Stimulated activated CD4-positive, alpha-beta T cell treated with anti-CD3 and anti-CD28 coated beads, Interleukin-1b, Interleukin-23, amount 100 ng/mL, for 1 hour (primary cell): Measurements from ENCODE around the gene RTTN.

Source experiments
- DNase-seq, 2 donors: peaks; one replicate each; pipeline ENCODE4 v3.0.0-alpha.2; 2020; ENCODE audit warnings: low read depth in 2 of 2

The RTTN gene

GRCh38 chr18:70207181-70207580, 1.7 kb upstream of the RTTN start:
- no peak for DNase-seq

DNA sequence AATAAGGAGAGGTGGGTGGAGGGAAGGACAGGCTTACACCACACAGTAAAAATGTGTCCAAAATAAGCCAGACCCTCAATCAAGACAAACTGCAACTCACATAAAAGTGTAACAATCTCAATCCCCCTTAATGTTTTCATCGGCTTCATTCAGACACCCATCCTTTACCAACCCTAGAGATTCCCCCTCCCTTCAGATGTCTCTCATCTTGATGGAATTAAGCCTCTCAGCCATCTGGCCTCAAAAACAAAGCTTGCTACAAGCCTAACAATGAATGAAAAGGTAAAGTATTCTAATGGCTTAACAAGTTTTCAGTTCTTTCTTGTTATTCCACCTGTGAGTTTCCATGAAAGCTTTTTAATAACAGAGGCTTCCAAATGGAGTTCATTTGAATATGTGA, 5.2 kb downstream of the RTTN start:
- no peak for DNase-seq

DNA sequence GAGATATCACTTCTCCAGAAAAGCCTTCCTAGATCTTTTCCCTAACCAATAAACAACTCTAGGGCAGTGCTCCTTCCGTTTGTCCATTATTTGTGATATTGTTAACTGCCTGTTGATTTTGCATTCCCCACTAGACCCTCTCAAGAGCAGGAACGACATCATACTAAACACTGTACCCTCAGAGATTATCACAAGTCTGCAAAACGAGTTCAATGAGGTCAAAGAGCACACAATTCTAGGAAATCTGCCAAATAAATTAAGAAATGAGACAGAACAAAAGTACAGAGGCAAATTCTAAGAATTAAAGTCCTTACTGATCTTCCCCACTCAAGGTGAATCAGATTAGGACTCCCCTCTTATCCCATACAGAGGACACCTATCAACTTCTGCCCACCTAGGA, 7.6 kb downstream of the RTTN start:
- no peak for DNase-seq

DNA sequence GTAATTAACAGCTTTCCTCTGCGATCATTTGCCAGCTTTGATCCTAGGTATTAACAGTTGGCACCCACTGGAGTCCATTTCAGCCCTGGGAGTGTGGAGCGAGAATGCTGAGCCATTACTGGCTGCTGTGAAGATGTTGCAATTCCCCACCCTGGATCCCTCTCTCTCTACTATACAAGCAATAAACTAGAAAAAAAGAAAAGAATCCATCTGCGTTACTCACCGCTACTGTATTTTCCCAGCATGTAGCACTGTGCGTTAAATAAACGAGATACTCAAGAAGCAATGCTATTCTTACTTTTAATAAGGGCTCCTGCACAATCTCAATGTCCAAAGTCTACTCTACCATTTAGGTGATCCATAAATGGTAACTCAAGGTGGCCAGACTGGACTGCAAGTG, 8.5 kb downstream of the RTTN start:
- DNase-seq, result no peak

DNA sequence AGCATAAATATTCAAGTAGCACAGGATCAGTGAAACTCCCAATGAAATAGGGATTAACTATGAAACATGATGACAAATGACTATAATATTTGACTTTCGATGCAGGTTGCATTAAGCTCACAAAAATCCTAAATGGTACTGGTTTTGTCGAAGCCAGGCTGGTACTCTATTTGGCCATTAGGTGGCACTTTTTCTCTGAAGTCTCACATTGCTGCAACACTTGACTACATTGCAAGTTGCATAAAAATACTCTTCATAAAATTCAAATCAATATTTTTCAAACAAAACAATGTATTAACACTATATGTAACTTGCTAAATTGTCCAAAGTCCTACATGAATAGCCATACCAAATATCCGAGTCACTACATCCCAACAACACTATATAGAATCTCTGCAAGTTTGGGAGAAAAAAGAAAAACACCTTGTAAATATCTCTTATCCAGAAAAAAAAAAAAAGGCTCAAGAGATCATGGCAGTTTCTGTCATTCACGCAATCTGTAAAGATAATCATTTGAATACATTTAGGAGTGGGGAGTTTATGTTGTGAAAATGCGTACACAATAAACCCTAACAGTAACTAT, 9.5 kb downstream of the RTTN start:
- DNase-seq, result no peak

DNA sequence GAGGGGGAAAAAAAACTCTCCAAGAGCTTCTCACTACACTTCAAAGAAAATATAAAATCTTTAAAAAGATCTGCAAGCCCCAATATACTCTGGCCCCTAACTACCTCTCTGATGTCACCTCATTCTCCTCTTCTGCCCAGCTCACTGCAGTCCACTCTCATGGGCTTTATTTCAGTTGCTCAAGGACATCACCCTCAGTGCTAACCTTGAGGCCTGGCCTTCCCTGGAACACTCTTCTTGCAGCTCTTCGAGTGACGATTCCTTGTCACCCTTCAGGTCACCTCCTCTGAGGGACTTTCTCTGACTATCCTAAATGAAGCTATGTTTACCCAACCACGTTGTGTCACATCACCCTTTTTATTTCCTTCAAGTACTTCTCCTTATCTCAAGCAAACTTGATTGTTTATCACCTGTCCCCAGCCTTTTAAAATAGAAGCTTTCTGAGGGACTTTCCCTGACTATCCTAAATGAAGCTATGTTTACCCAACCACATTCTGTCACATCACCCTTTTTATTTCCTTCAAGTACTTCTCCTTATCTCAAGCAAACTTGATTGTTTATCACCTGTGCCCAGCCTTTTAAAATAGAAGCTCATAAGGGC, 10.4 kb downstream of the RTTN start:
- DNase-seq, result no peak

GRCh38 chr18:70194227-70194890, 11.1 kb downstream of the RTTN start:
- DNase-seq, result no peak

GRCh38 chr18:70190529-70190928, 15.0 kb downstream of the RTTN start:
- no peak for DNase-seq

- no peak for DNase-seq
These were observed 17.4 kb downstream of the RTTN start for GRCh38 chr18:70188113-70188512.

- DNase-seq, result no peak
These were observed 22.0 kb downstream of the RTTN start for GRCh38 chr18:70183441-70183840.

- DNase-seq, result no peak
These were observed 22.9 kb downstream of the RTTN start for GRCh38 chr18:70182548-70182947.

- no peak for DNase-seq
These were observed 23.8 kb downstream of the RTTN start for GRCh38 chr18:70181725-70182124.

DNA sequence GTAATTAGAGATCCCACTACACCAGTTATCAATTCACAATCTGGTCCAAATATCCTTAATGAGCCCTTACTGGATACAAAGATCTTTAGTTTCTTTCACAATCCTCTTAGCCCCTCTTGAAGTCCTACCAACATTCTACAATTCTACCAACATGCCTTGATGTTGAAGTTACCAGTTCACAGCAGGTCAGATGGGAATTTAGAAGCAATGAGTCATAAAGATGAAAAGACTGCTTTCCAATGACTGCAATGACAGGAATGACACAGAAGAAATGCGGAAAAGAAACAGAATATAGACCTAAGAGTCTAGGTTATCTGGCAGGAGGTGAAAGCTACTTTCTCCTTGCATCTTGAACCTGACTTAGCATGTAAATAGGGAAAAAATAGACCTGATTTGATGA, 24.5 kb downstream of the RTTN start:
- DNase-seq, result no peak

DNA sequence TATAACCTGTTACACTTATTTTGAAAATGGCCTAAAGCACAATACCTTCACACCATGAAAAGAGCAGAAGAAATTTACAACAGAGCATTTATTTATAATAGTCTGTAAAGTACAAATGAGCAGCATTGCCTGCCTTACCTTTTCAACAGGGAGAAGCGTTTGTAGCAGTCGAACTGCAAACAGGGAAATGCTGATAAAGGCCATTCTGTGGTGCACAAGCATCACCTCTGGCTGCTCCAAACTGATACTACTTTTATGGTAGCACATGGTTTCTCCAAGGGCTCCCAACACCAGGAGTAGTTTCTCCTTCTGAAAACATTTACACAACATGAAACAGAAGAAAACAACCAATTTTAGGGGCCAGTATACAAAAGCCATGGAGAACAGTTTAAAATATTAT, 28.9 kb downstream of the RTTN start:
- DNase-seq, result no peak

DNA sequence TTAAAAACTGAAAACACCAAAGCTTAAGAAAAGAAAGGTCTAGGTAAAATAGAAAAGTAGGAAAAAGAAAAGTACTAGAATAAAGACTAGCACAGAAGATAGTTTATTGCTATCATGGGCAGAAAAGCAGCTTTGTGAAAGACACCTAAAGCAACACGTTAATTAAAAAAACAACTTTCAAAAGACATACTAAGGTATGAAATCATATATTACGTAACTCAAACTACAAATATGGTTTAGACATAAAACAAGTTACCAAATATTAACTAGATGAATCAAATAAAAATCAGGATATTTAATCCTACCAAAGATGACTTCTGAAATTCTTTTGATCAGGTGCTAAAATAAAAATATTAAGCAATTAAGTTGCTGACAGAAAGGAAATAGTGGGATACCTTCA, 30.3 kb downstream of the RTTN start:
- no peak for DNase-seq

- DNase-seq, result no peak
These were observed 33.3 kb downstream of the RTTN start for GRCh38 chr18:70172225-70172624.

DNA sequence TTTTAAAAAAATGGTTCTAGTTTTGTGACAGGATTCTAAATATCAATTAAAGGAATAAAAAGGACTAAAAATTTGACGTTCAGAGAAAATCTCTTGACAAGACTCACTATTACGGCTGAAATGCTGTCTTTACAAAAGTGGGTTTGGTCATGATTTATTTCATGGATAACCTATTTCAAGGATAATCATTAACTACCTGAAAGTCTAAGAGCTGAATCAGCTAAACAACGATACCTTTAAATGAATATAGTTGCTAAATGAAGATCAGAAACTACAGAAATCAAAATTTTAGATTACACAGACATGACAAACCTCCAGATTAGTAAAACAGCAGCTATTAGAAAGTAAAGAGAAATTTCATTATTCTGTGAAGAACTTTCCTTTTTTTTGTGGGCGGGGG, 35.7 kb downstream of the RTTN start:
- DNase-seq, result no peak

DNA sequence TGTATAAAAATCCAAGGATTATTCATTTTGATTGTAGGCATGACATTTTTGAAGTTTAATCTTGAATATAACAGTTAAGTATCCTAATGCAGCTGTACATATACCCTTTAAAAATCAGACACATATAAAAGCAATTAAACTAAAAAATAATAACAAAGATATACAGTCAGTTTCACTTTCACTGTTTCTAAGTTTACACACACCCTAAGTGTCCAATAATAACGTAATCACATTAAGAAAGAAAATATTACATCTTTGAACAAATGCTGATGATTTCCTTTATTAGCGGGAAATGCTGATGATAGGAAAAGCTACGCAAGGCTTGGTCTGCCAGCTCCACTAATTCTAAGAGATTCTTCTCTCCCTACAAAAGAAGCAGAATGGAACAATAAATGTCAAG, 38.8 kb downstream of the RTTN start:
- no peak for DNase-seq

DNA sequence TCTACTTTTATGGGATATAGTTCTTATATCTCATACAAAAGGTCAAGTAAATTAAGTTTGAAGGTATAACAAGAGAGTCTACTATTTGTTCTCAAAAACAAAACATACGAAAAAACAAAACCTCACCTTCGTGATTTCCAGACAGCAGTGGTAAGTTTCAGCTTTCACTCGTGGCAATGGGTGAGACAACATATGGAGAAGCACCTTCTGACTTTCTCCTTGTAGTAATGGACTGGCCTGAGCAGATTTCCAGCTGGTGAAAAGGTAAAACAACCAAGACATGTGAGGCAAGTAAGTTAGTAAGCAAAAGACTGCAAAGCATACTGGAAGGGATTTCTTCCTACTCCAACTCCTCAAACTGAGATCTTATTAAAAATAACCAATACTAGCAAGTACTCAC, 39.6 kb downstream of the RTTN start:
- DNase-seq, result no peak

DNA sequence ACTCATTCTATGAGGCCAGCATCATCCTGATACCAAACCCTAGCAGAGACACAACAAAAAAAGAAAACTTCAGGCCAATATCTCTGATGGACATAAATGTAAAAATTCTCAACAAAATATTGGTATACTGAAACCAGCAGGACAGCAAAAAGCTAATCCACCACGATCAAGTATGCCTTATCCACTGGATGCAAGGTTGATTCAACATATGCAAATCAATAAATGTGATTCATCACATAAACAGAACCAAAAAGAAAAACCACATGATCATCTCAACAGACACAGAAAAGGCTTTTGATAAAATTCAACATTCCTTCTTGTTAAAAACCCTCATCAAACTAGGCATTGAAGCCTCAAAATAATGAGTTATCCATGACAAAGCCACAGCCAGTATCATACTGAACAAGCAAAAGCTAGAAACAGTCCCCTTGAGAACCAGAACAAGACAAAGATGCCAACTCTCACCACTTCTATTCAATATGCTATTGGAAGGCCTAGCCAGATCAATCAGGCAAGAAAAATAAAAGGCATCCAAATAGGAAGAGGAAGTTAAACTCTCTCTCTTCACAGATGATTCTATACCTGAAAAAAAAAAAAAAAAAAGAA, 45.3 kb downstream of the RTTN start:
- DNase-seq, result no peak

GRCh38 chr18:70158992-70159717, 46.3 kb downstream of the RTTN start:
- no peak for DNase-seq

DNA sequence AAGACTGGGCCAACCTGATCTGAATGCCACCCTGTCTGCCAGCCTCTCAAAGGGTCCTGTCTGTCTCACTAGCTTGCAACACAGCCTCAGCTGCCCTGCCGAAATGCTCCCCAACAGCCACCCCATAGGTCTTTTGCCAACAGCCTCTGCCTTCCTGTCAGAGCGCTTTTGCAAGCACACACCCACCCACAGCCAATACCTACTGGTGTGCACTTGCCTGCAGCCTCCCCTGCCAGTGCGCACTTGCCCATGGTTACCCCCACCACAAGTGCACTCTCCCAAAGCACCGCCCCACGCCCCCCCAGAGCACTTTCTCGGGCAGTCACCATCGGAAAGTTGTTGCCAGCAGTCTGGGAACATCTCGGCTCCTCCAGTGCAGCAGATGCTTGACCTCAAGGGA, 48.6 kb downstream of the RTTN start:
- no peak for DNase-seq
